ENCODE results near the gene STXBP6.
"Not testable (repeated sequence)": the region's sequence is repeated elsewhere in the genome, so short reads cannot be mapped to it uniquely, and the experiment has no call there.

The STXBP6 gene

GRCh38 chr14:24850072-24850471 is 199.9 kb downstream of the STXBP6 start:
- DNase-seq, result no peak

GRCh38 chr14:24849471-24849870 is 200.5 kb downstream of the STXBP6 start:
- DNase-seq, result no peak

- no peak for DNase-seq
These were observed 201.7 kb downstream of the STXBP6 start for GRCh38 chr14:24848102-24848790.

- DNase-seq, result no peak
These were observed 202.3 kb downstream of the STXBP6 start for GRCh38 chr14:24847568-24848095.

- DNase-seq, result no peak
These were observed 203.7 kb downstream of the STXBP6 start for GRCh38 chr14:24846261-24846660.

- no peak for DNase-seq
These were observed 204.1 kb downstream of the STXBP6 start for GRCh38 chr14:24845851-24846250.

- DNase-seq, result no peak
These were observed 205.9 kb downstream of the STXBP6 start for GRCh38 chr14:24844011-24844410.

GRCh38 chr14:24843494-24843893 is 206.5 kb downstream of the STXBP6 start:
- no peak for DNase-seq

GRCh38 chr14:24840204-24840893 is 209.6 kb downstream of the STXBP6 start:
- DNase-seq, result no peak

- DNase-seq, result no peak
These were observed 210.2 kb downstream of the STXBP6 start for GRCh38 chr14:24839617-24840203.

GRCh38 chr14:24838945-24839616 is 210.9 kb downstream of the STXBP6 start:
- DNase-seq, result no peak

GRCh38 chr14:24837280-24838046 is 212.5 kb downstream of the STXBP6 start:
- no peak for DNase-seq

GRCh38 chr14:24836324-24836723 is 213.6 kb downstream of the STXBP6 start:
- DNase-seq, result not testable (repeated sequence)

- no peak for DNase-seq
These were observed 215.0 kb downstream of the STXBP6 start for GRCh38 chr14:24834956-24835355.

- DNase-seq, result no peak
These were observed 216.6 kb downstream of the STXBP6 start for GRCh38 chr14:24833385-24833784.

GRCh38 chr14:24831677-24832076 is 218.3 kb downstream of the STXBP6 start:
- no peak for DNase-seq

GRCh38 chr14:24829862-24830261 is 220.1 kb downstream of the STXBP6 start:
- no peak for DNase-seq

GRCh38 chr14:24828486-24828885 is 221.5 kb downstream of the STXBP6 start:
- DNase-seq, result no peak

GRCh38 chr14:24826390-24826789 is 223.6 kb downstream of the STXBP6 start:
- no peak for DNase-seq

GRCh38 chr14:24820616-24821015 is 229.3 kb downstream of the STXBP6 start:
- no peak for DNase-seq

- no peak for DNase-seq
These were observed 231.1 kb downstream of the STXBP6 start for GRCh38 chr14:24818823-24819341.
